LNCaP clone FGC (cell line): ENCODE measurements around the gene SESN1.
"Not testable (repeated sequence)": the region's sequence is repeated elsewhere in the genome, so short reads cannot be mapped to it uniquely, and the experiment has no call there.

ENCODE experiments used
- DNase-seq: peaks from one replicate; pipeline ENCODE4 v3.0.0-alpha.2; 2011; ENCODE audit warnings: low read depth
- H3K4me3 ChIP-seq: 2 replicates; pipeline ENCODE4 v1.5.1; 2011; ENCODE audit warnings: mild to moderate bottlenecking, low read depth, low read length, control low read depth
- TF ChIP-seq, protein P1 (sequence below): IDR thresholded peaks from 2 replicates; pipeline ENCODE4 v1.5.1; 2012; ENCODE audit warnings: mild to moderate bottlenecking; ENCODE audit not compliant: control insufficient read depth, insufficient read depth; ENCODE audit errors: extremely low read depth

Gene SESN1

DNA sequence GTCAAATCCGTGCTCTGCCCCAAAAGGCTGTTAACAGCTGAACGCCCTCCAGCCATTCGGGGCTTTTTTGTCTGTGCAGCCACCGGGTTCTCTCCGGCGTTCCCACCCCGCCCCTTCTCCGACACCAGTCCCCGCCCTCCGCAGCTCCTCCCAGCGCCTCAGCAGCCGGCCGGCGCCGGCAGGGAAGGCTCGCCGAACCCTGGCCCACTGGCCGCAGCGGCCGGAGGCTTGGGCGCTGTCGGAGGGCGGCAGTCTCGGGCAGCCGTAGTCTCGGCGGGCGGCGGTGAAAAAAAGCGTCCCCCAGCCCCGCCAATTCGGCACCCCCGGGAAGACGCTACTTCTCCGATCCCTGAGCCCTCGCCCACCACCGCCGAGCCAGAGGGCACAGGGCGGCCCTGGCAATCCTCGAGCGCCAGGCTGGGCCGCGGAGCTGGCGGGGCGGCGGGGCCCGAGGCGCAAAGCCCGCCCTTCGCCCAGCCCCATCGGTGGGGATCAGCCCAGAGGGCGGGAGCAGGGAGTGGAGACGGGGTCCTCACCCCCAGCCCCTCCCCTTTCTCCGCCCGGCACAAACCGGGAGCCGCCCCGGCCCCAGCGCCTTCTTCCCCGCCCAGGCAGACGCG is at the start of gene SESN1:
Gene SESN1 (minus strand): TSS at position 431 of the 620 bp plus-strand sequence. CDS start 773 bp downstream, outside the sequence.
- peak within 1 kb of the TSS; percentile 88 for H3K4me3 ChIP-seq
- DNase-seq, result peak; percentile 46
- TF ChIP-seq, protein P1, sequence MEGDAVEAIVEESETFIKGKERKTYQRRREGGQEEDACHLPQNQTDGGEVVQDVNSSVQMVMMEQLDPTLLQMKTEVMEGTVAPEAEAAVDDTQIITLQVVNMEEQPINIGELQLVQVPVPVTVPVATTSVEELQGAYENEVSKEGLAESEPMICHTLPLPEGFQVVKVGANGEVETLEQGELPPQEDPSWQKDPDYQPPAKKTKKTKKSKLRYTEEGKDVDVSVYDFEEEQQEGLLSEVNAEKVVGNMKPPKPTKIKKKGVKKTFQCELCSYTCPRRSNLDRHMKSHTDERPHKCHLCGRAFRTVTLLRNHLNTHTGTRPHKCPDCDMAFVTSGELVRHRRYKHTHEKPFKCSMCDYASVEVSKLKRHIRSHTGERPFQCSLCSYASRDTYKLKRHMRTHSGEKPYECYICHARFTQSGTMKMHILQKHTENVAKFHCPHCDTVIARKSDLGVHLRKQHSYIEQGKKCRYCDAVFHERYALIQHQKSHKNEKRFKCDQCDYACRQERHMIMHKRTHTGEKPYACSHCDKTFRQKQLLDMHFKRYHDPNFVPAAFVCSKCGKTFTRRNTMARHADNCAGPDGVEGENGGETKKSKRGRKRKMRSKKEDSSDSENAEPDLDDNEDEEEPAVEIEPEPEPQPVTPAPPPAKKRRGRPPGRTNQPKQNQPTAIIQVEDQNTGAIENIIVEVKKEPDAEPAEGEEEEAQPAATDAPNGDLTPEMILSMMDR, result peak; percentile 12; the same call in 1 of the 2 replicates

DNA sequence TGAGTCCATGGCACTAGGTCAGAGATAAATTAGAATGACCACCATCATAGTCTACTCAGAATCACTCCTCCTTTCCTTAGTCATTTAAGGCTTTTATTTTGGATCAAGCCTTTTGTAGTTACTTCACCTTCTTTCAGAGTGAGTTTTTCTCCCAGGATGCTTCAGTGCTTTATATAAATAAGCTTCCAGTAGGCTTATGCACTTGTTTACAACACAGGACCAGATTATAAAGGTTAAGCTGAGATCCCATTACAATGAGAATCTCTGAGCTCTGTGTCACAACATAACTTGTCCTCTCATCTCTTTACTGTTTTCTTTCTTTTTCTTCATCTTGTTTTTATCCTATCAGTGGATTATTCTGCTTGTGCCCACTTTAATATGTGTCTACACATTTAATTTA is 48.5 kb upstream of the SESN1 start:
- H3K4me3 ChIP-seq, result no peak overlapping the region
- TF ChIP-seq, protein P1, result no peak
- DNase-seq, result no peak

DNA sequence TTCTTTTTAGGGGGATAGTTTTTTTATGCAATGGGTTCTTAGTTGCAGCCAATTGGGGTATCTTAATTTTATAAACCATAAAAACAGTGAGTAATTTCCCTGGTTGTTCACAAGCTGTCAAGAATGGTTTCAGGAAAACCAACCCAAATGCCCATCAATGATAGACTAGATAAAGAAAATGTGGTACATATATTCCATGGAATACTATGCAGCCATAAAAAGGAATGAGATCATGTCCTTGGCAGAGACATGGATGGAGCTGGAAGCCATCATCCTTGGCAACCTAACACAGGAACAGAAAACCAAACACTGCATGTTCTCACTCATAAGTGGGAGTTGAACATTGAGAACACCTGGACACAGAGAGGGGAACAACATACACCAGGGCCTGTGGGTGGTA is 47.4 kb upstream of the SESN1 start:
- not testable (repeated sequence) for DNase-seq, H3K4me3 ChIP-seq

DNA sequence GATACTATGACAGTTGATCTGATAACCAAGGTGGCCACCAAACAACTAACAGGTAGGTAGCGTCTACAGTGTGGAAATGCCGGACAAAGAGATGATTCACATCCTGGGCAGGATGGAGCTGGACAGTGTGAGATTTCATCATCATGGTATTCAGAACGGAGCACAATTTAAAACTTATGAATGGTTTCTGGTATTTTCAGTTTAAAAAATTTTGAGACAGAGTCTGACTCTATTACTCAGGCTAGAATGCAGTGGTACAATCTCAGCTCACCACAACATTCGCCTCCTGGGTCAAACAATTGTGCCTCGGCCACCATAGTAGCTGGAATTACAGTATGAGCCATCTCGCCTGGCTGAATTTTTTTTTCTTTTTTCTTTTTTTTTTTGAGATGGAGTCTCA is 44.5 kb upstream of the SESN1 start:
- H3K4me3 ChIP-seq, result no peak overlapping the region
- DNase-seq, result no peak
- TF ChIP-seq, protein P1, result no peak

DNA sequence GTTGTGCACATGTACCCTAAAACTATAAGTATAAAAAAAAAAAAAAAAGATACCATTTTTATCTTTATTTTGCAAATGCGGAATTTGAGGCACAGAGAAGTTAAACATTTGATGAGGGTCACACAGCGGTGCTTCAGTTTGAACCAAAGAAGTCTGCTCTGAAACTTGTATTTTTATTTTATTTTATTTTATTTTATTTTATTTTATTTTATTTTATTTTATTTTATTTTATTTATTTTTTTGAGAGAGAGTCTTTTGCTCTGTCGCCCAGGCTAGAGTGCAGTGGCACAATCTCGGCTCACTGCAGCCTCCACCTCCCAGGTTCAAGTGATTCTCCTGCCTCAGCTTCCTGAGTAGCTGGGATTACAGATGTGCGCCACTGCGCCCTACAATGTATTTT is 41.9 kb upstream of the SESN1 start:
- not testable (repeated sequence) for DNase-seq, H3K4me3 ChIP-seq

DNA sequence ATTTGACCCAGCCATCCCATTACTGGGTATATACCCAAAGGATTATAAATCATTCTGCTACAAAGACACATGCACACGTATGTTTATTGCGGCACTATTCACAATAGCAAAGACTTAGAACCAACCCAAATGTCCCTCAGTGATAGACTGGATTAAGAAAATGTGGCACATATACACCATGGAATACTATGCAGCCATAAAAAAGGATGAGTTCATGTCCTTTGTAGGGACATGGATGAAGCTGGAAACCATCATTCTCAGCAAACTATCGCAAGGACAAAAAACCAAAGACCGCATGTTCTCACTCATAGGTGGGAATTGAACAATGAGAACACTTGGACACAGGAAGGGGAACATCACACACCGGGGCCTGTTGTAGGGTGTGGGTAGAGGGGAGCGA is 41.4 kb upstream of the SESN1 start:
- DNase-seq, H3K4me3 ChIP-seq: not testable (repeated sequence)

DNA sequence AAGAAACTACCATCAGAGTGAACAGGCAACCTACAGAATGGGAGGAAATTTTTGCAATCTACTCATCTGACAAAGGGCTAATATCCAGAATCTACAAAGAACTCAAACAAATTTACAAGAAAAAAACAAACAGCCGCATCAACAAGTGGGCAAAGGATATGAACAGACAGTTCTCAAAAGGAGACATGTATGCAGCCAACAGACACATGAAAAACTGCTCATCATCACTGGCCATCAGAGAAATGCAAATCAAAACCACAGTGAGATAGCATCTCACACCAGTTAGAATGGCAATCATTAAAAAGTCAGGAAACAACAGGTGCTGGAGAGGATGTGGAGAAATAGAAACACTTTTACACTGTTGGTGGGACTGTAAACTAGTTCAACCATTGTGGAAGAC is 41.0 kb upstream of the SESN1 start:
- not testable (repeated sequence) for DNase-seq, H3K4me3 ChIP-seq

DNA sequence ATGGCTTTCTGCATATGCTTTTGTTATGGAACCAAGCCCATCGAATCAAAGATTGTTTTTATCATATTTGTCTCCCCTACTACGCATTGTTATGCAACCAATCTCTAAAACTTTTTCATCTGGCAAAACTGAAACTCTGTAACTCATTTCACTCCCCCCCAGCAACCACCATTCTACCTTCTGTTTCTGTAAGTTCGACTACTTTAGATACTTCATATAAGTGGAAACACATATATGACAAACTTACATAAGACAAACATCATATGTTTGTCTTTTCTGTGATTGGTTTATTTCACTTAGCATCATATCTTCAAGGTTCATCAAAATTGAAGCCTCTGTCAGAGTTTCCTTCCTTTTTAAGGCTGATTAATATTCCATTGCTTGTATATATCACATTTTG is 35.4 kb upstream of the SESN1 start:
- TF ChIP-seq, protein P1, result no peak
- H3K4me3 ChIP-seq, result no peak overlapping the region
- DNase-seq, result no peak

DNA sequence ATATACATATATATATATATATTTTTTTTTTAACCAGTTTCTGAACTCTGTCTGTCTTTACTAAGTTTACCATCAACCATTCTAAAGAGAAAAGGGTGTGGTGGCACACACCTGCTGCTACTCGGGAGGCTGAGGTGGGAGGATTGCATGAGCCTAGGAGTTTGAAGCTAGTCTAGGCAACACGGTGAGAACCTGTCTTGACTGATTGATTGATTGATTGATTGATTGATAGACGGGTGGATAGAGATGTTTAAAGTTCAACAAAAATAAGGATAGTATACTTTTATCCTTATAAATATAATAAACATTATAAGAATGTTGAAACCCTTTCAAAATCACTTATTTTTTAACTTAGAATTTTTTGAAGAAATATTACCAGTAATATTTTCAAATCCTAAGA is 30.9 kb upstream of the SESN1 start:
- TF ChIP-seq, protein P1, result no peak
- no peak overlapping the region for H3K4me3 ChIP-seq
- DNase-seq, result no peak
